ENCODE results near the gene MED29. TPM values are rescaled to one million over a fixed set of nuclear protein-coding genes. Genes with fewer than 3 reads are reported as not detected.

The MED29 gene
- total RNA-seq, 3 donors from 2014 or later (not counting 1 experiment from before 2014, with no cell fraction given), result 37.5 to 49.1 (median 45.9) TPM

- H3K27ac ChIP-seq (ENCODE audit: low read length), result no peak overlapping the region
- no peaks in the 10 kb centered on the region for H3K9me3 ChIP-seq (ENCODE audit: control insufficient read depth, insufficient read depth, low read length)
- H3K9me3 Mint-ChIP-seq, result no peaks in the 10 kb centered on the region
- H3K27ac Mint-ChIP-seq, result peak overlapping the region; percentile 96 to 97
- H3K36me3 ChIP-seq (ENCODE audit: control insufficient read depth, insufficient read depth, low read length), result peaks cover 8% of the 10 kb centered on the region
- peaks cover 27% of the 10 kb centered on the region for H3K4me1 ChIP-seq (ENCODE audit: control insufficient read depth, insufficient read depth, low read length)
- DNase-seq (peak in 1 of 2 donors; percentile 38), ATAC-seq (no peak)
- intact Hi-C loops (cut with micrococcal nuclease), result no loop called here
- no peaks in the 10 kb centered on the region for H3K27me3 ChIP-seq (ENCODE audit: control insufficient read depth, insufficient read depth, low read length)
- H3K36me3 Mint-ChIP-seq, result no peaks in the 10 kb centered on the region
- no peak for TF ChIP-seq CTCF (IDR thresholded peaks at IDR 0.05)
- no peaks in the 10 kb centered on the region for H3K27me3 Mint-ChIP-seq (ENCODE audit: low read depth in 2 of 2)
- no peak overlapping the region for H3K4me3 ChIP-seq (ENCODE audit: low read length)
- 93% methylated on average over 35 of the region's 35 CpGs for WGBS (ENCODE audit: insufficient coverage)
- peak overlapping the region; percentile 28 for H3K4me3 Mint-ChIP-seq
- peaks cover 32 to 42% of the 10 kb centered on the region in 2 donors for H3K4me1 Mint-ChIP-seq
Measured at GRCh38 chr19:39415111-39416046, 24.2 kb downstream of the MED29 start.

DNA sequence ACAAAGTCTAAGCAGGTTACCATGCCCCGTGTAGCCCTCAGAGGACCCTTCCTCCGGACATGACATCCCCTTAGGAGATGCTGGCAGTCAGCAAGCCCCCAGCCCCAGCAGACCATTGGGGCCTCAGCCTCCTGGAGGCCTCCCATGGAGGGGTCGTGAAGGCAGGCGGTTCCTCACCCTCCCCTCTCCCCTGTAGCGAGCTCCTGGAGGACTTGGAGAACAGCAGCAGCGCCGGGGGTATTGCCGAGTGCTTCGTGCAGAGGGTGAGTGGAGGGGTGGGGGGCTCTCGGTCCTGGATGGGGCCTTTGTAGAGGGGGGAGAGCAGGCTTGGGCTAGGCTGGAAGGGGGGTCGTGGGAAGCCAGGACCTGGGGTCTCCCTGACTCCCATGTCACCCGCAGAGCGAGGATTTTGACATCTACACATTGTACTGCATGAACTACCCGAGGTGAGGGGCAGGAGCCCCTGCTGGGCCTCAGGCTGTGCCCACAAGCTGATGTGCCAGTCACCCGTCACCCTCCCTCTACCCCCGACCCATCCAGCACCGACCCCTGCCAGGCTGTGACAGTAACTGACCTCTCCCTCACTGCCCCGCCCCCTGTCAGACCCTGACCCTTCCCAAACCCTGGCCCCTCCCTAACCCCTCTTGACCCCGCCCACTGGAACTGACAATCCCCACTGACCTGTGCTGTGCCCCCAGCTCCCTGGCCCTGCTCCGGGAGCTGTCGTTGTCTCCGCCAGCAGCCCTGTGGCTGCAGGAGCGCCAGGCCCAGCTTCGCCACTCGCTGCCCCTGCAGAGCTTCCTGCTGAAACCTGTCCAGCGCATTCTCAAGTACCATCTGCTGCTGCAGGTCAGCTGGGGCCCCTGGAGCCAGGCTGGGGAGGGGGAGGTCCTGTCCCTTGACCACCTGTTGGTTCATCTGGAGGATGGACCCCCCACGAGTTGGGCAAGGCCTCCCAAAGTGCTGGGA is 25.3 kb downstream of the MED29 start:
- Histone ChIP-seq H3K27me3 (ENCODE audit: control insufficient read depth, insufficient read depth, low read length) (no peaks in the 10 kb centered on the region), H3K9me3 (ENCODE audit: control insufficient read depth, insufficient read depth, low read length) (no peaks in the 10 kb centered on the region), H3K4me1 (ENCODE audit: control insufficient read depth, insufficient read depth, low read length) (peaks cover 17% of the 10 kb centered on the region), H3K36me3 (ENCODE audit: control insufficient read depth, insufficient read depth, low read length) (peaks cover 8% of the 10 kb centered on the region), H3K4me3 (ENCODE audit: low read length) (no peak overlapping the region), H3K27ac (ENCODE audit: low read length) (no peak overlapping the region)
- intact Hi-C loops (cut with micrococcal nuclease), result no loop called here
- Mint-ChIP-seq H3K27me3 (ENCODE audit: low read depth in 2 of 2) (no peaks in the 10 kb centered on the region), H3K27ac (peak overlapping the region in 1 of 2 donors; percentile 96), H3K9me3 (no peaks in the 10 kb centered on the region), H3K4me3 (no peak overlapping the region), H3K36me3 (no peaks in the 10 kb centered on the region), H3K4me1 (peaks cover 22 to 31% of the 10 kb centered on the region in 2 donors)
- DNase-seq (peak in 1 of 2 donors; percentile 35), ATAC-seq (no peak)
- WGBS (ENCODE audit: insufficient coverage), result 88% methylated on average over 22 of the region's 27 CpGs
- no peak for TF ChIP-seq CTCF (IDR thresholded peaks at IDR 0.05)

DNA sequence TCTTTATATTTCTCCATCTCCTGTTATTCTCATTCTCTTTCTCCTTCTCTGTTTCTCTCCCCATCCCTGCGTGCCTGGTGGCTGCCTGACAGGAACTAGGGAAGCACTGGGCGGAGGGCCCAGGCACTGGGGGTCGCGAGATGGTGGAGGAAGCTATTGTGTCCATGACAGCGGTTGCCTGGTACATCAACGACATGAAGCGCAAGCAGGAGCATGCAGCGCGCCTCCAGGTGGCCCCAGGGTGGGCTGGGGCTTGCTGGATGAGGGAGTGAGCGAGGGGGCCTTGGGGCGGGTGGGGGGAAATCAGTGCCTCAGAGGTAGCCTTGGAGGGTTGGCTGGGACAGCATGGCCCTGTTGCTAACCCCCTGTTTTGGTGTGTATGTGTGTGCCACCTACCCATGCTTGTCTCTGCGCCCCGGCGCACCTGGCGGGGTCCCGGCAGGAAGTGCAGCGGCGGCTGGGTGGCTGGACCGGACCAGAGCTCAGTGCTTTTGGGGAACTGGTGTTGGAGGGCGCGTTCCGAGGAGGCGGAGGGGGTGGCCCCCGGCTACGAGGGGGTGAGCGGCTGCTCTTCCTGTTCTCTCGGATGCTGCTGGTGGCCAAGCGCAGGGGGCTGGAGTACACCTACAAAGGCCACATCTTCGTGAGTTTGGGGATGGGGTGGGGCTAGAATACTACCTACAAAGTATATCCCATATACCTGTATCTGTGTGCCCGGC is 26.4 kb downstream of the MED29 start:
- Histone ChIP-seq H3K27me3 (ENCODE audit: control insufficient read depth, insufficient read depth, low read length) (no peaks in the 10 kb centered on the region), H3K36me3 (ENCODE audit: control insufficient read depth, insufficient read depth, low read length) (peaks cover 8% of the 10 kb centered on the region), H3K9me3 (ENCODE audit: control insufficient read depth, insufficient read depth, low read length) (no peaks in the 10 kb centered on the region), H3K4me3 (ENCODE audit: low read length) (no peak overlapping the region), H3K27ac (ENCODE audit: low read length) (no peak overlapping the region), H3K4me1 (ENCODE audit: control insufficient read depth, insufficient read depth, low read length) (peaks cover 12% of the 10 kb centered on the region)
- no peak for TF ChIP-seq CTCF (IDR thresholded peaks at IDR 0.05)
- peak in 1 of 2 donors; percentile 20 for DNase-seq
- Mint-ChIP-seq H3K27ac (peak overlapping the region; percentile 41 to 70), H3K4me1 (peaks cover 12 to 22% of the 10 kb centered on the region in 2 donors), H3K27me3 (ENCODE audit: low read depth in 2 of 2) (no peaks in the 10 kb centered on the region), H3K4me3 (peak overlapping the region; percentile 10), H3K36me3 (no peaks in the 10 kb centered on the region), H3K9me3 (no peaks in the 10 kb centered on the region)
- ATAC-seq, result no peak
- intact Hi-C loops (cut with micrococcal nuclease), result no loop called here
- 88% methylated on average over 27 of the region's 30 CpGs for WGBS (ENCODE audit: insufficient coverage)
